Thyroid gland (tissue), 4 donors: Measurements from ENCODE around the gene ERO1A.

Experiments used
- CTCF ChIP-seq, 6 experiments: fragments of 200-600 bp in 3 of 6; fragments of 450-650 bp in 3 of 6; sonication (generic) in 3 of 6; IDR thresholded peaks; one replicate each; pipeline ENCODE4 v1.5.1; 2016 to 2019; ENCODE audit warnings: antibody characterized with exemption in 6 of 6, mild to moderate bottlenecking in 2 of 6, inconsistent platforms in 1 of 6, moderate library complexity in 1 of 6
- POLR2A ChIP-seq, 2 donors: fragments of 450-650 bp; IDR thresholded peaks; one replicate each; pipeline ENCODE4 v1.6.1; 2017; ENCODE audit warnings: antibody characterized with exemption in 2 of 2, mild to moderate bottlenecking in 2 of 2, moderate library complexity in 1 of 2

GRCh38 chr14:52724360-52724644, 28.9 kb upstream of the ERO1A start:
- TF ChIP-seq CTCF (IDR thresholded peaks at IDR 0.05) (no peak), POLR2A (IDR thresholded peaks at IDR 0.05) (no peak)
